Measurements from ENCODE around the gene CLUH. TPM values are rescaled to one million over a fixed set of nuclear protein-coding genes. Genes with fewer than 3 reads are reported as not detected.

Gene CLUH
- total RNA-seq, 1 donor from 2014 or later = 18.3 TPM

Other genes starting within 250 kb of the CLUH start
- gene METTL16, start 199.9 kb downstream of the CLUH start, total RNA-seq (ENCODE audit: insufficient read depth, low replicate concordance) = 35.6 TPM
- 190 TPM for gene PAFAH1B1, start 118.1 kb downstream of the CLUH start, total RNA-seq (ENCODE audit: insufficient read depth, low replicate concordance)
- gene CCDC92B, start 37.9 kb upstream of the CLUH start, total RNA-seq (ENCODE audit: insufficient read depth, low replicate concordance) = 0.48 TPM
- gene RAP1GAP2, start 84.7 kb upstream of the CLUH start, total RNA-seq (ENCODE audit: insufficient read depth, low replicate concordance) = 16.6 TPM

Data from umbilical cord (tissue), 1 donor.